GM20000 (cell line): Measurements from ENCODE around the gene MAVS.
"Not testable (repeated sequence)": the region's sequence is repeated elsewhere in the genome, so short reads cannot be mapped to it uniquely, and the experiment has no call there.

Source experiments
- DNase-seq: peaks from one replicate; pipeline ENCODE4 v3.0.0; 2012; ENCODE audit warnings: low spot score
- TF ChIP-seq, protein P1 (sequence below): IDR thresholded peaks from 2 replicates; pipeline ENCODE4 v1.5.1; 2012; ENCODE audit warnings: mild to moderate bottlenecking, control low read depth; ENCODE audit errors: extremely low read depth, missing control alignments

The MAVS gene

DNA sequence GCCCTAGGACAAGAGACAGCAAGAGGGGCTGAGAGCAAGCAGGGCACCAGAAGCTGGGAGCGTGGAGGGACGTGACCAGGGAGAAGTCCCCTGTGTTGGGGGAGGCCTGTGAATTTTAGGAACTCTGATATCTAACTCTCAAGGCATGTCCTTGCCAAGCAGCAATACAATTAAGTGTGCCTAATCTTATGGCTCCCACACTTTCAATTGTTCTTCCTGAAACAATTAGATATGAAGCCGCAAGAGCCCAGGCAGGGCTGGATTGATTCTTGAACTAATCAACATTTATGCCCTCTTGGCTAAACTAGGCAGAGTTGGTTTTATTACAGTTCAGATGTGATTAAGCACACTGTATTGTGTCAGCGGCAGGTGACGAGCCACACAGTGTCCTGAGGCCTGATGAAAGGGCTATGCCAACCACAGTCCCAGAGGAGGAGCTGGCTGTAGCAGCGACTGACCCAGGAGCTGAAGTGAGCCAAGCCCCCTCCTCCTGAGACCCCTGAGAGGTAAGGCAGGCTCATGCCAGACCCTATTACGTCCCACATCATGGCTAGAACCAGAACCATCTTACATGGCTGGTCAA lies 4.2 kb upstream of the MAVS start:
- no peak for DNase-seq
- TF ChIP-seq, protein P1, sequence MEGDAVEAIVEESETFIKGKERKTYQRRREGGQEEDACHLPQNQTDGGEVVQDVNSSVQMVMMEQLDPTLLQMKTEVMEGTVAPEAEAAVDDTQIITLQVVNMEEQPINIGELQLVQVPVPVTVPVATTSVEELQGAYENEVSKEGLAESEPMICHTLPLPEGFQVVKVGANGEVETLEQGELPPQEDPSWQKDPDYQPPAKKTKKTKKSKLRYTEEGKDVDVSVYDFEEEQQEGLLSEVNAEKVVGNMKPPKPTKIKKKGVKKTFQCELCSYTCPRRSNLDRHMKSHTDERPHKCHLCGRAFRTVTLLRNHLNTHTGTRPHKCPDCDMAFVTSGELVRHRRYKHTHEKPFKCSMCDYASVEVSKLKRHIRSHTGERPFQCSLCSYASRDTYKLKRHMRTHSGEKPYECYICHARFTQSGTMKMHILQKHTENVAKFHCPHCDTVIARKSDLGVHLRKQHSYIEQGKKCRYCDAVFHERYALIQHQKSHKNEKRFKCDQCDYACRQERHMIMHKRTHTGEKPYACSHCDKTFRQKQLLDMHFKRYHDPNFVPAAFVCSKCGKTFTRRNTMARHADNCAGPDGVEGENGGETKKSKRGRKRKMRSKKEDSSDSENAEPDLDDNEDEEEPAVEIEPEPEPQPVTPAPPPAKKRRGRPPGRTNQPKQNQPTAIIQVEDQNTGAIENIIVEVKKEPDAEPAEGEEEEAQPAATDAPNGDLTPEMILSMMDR = no peak

DNA sequence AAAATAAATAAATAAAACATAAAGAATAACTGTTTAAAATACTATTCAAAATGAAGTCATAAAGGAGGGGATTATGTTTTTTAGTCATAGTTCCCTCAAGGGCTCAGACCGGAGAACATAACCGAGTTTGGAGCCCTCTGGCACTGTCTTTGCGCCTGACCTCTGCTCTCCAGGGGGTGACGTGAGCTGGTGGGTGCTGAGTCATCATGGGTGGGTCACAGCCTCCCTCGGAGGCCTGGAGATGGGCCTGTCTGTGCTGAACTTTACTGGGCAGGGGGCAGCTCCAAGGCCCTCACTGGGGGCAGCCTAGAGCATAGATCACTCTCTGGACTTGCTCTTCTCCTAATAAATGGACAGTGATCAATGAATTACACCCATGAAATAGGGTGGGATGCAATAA lies 3.1 kb upstream of the MAVS start:
- TF ChIP-seq, protein P1 = no peak
- DNase-seq = no peak

DNA sequence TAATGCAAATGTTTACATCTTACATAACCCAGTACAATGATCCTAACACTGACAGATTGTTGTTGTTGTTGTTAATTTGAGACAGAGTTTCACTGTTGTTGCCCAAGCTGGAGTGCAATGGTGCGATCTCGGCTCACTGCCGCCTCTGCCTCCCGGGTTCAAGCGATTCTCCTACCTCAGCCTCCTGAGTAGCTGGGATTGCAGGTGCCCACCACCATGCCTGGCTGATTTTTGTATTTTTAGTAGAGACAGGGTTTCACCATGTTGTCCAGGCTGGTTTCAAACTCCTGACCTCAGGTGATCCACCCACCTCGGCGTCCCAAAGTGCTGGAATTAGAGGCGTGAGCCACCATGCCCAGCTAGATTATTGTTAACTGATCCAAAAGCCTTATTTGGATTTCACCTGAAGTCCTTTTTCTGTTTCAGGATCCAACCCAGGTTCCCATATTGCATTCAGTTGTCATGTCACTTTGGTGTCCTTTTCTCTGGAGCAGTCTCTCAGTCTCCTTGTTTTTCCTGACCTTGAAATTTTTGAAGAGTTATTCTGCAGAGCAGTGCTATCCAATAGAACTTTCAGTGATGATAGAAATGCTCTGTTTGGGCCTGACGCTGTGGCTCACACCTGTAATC lies 2.5 kb upstream of the MAVS start:
- not testable (repeated sequence) for DNase-seq

DNA sequence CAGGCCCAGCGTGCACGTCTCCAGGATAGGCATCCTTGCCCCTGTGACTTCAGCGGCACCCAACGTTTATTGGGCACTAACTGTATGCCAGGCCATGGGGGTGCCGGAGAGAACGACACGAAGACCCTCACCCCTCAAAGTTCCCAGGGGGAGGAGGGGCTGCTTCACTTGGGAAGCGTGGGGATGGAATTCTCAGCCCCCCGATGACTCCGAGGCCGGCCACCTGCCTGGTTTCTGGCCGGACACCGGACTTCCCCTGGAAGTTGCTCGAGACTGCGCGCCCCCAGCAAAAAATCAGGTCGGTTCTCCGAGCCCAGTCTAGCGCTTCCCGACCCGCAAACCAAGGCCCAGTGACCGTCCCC lies 275 bp upstream of the MAVS start:
- no peak for DNase-seq
- TF ChIP-seq, protein P1 = no peak

DNA sequence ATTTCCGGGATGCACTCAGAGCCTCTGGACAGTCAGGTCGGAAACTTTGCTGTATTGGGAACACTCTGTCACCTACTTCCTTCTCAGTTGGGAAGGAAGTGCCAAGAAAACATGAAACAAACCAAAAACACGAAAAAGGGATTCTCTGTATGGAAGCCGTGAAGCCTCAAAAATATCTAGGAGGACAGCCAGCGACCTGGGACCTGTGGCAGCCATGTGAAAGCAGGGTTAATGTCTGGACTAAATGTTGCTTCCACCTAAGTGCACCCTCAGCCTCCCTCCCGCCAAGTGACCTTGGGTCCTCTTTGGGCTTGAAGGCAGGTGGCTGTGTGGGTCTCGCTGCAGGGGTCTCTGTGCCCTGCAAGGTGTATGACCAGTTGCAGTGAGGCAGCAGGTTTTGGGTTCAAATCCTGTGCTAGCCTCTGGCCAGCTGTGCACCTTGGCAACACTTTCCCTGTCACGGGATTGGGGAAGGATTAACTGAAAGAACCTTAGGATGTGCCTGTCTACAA lies 851 bp downstream of the MAVS start:
- TF ChIP-seq, protein P1 = no peak
- no peak for DNase-seq

DNA sequence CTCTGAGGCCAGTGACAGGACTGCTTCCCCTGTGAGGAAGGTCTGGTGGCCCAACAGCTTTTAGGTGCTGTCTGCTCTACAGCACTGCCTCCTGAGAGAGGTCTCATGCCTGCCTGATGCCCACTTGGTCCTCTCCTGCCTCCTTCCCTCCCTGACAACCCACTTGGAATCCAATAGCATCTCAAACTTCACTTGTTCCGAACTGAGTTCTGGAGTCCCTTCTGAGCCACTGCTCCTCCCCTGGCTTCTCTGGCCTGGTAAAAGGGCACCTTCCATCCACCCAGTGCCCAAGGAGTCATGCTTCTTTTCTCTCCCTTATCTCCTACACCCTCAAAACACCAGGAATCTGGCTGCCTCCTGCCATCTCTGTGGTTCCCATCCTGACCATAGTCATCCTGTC lies 1.9 kb downstream of the MAVS start:
- DNase-seq = no peak
- TF ChIP-seq, protein P1 = no peak

DNA sequence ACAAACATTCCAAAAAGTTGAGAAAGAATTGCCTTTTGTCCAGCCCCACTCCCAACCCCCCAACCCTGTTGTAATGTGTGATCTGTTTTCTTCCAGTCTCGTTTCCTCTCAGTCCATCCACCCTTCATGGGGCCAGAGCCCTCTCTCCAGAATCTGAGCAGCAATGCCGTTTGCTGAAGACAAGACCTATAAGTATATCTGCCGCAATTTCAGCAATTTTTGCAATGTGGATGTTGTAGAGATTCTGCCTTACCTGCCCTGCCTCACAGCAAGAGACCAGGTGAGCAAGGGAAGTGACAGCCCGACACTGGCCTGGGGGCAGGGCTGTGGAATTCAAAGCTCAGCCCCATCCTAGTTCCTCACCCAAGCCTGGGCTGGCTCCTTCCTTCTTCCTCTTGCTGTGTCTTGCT lies 7.8 kb downstream of the MAVS start:
- TF ChIP-seq, protein P1 = no peak
- no peak for DNase-seq

DNA sequence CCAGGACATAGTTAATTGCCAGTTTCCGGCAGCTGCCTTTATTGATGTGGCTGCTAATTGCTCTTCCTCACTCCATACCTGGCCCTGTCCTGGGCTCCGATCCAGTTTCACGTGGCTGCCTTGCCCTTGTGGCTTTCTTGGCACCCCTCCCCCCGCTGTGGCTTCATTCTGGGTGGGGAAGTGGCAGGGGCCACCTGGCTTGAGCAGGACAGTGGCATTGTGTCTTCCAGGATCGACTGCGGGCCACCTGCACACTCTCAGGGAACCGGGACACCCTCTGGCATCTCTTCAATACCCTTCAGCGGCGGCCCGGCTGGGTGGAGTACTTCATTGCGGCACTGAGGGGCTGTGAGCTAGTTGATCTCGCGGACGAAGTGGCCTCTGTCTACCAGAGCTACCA lies 10.8 kb downstream of the MAVS start:
- no peak for DNase-seq
- TF ChIP-seq, protein P1 = no peak
